ENCODE data around the gene MSX2. TPM values are rescaled to one million over a fixed set of nuclear protein-coding genes. Genes with fewer than 3 reads are reported as not detected.

The MSX2 gene
- total RNA-seq, 4 donors from 2014 or later, result 5.4 to 7.9 (median 6.3) TPM

DNA sequence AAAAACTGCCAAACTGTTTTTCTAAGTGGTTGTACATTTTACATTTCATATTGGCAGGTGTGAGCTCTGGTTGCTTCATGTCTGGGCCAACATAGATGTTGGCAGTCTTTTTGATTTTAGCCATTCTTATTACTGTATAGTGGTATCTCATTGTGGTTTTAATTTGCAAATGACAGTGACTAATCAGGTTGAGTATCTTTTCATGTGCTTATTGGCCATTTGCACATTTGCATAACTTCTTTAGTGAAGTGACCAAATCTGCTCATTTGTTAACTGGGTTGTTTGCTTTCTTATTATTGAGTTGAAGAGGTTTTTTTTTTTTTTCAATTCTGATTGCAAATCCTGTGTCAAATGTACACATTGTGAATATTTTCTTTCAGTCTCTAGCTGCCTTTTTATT lies 36.9 kb upstream of the MSX2 start:
- no peak for TF ChIP-seq POLR2A (IDR thresholded peaks at IDR 0.05)
- TF ChIP-seq, protein P1, sequence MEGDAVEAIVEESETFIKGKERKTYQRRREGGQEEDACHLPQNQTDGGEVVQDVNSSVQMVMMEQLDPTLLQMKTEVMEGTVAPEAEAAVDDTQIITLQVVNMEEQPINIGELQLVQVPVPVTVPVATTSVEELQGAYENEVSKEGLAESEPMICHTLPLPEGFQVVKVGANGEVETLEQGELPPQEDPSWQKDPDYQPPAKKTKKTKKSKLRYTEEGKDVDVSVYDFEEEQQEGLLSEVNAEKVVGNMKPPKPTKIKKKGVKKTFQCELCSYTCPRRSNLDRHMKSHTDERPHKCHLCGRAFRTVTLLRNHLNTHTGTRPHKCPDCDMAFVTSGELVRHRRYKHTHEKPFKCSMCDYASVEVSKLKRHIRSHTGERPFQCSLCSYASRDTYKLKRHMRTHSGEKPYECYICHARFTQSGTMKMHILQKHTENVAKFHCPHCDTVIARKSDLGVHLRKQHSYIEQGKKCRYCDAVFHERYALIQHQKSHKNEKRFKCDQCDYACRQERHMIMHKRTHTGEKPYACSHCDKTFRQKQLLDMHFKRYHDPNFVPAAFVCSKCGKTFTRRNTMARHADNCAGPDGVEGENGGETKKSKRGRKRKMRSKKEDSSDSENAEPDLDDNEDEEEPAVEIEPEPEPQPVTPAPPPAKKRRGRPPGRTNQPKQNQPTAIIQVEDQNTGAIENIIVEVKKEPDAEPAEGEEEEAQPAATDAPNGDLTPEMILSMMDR (IDR thresholded peaks at IDR 0.05), result no peak
- no peak for DNase-seq (ENCODE audit: low spot score in 2 of 2)
- no peak overlapping the region for H3K4me3 ChIP-seq (ENCODE audit: low read depth, poor library complexity, severe bottlenecking)
- intact Hi-C loops (cut with DNase I; ENCODE audit: low total_unique reads), result no loop called here

GRCh38 chr5:174688441-174689354 lies 35.7 kb upstream of the MSX2 start:
- WGBS, 2 donors, result 11 to 14% methylated on average over 30 of the region's 30 CpGs
- TF ChIP-seq, protein P1 (IDR thresholded peaks at IDR 0.05), result no peak
- no peak for TF ChIP-seq POLR2A (IDR thresholded peaks at IDR 0.05)
- H3K4me3 ChIP-seq (ENCODE audit: low read depth, poor library complexity, severe bottlenecking), result no peak overlapping the region
- peak in 1 of 2 donors; percentile 63 for DNase-seq (ENCODE audit: low spot score in 2 of 2)
- intact Hi-C loops (cut with DNase I; ENCODE audit: low total_unique reads), result no loop called here

- TF ChIP-seq, protein P1 (IDR thresholded peaks at IDR 0.05), result no peak
- no peak for TF ChIP-seq POLR2A (IDR thresholded peaks at IDR 0.05)
- WGBS, 2 donors, result 49 to 57% methylated on average over 8 of the region's 8 CpGs
- no peak for DNase-seq (ENCODE audit: low spot score in 2 of 2)
- no peak overlapping the region for H3K4me3 ChIP-seq (ENCODE audit: low read depth, poor library complexity, severe bottlenecking)
- intact Hi-C loops (cut with DNase I; ENCODE audit: low total_unique reads), result no loop called here
Observed at GRCh38 chr5:174690271-174690670, 34.1 kb upstream of the MSX2 start.

DNA sequence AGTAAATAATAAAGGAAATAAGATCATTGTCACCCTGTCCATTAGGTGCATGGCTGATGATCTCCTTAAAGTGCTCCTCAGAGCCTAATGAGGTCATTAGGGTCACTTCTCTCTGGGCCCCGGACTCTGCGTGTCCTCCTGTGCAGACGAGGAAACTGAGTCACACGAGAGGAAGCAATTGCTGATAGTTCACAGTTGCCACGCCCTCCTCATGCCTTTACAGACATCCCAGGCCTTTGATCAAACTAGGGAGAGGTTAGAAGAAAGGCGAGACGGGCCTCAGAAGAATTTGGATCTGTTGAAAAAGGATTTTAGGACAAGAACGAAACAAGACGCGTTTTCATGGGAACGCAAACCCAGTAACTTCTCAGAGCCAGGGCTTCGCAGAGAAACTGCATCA lies 32.0 kb upstream of the MSX2 start:
- 37 to 40% methylated on average over 12 of the region's 12 CpGs for WGBS, 2 donors

GRCh38 chr5:174692982-174693422 lies 31.4 kb upstream of the MSX2 start:
- TF ChIP-seq, protein P1 (IDR thresholded peaks at IDR 0.05), result no peak
- no peak for TF ChIP-seq POLR2A (IDR thresholded peaks at IDR 0.05)
- intact Hi-C loops (cut with DNase I; ENCODE audit: low total_unique reads), result no loop called here
- no peak for DNase-seq (ENCODE audit: low spot score in 2 of 2)
- no peak overlapping the region for H3K4me3 ChIP-seq (ENCODE audit: low read depth, poor library complexity, severe bottlenecking)
- 21 to 41% methylated on average over 16 of the region's 16 CpGs for WGBS, 2 donors

More for the DNA sequence above, 32.0 kb upstream of the MSX2 start:
- no peak for TF ChIP-seq POLR2A (IDR thresholded peaks at IDR 0.05)
- H3K4me3 ChIP-seq (ENCODE audit: low read depth, poor library complexity, severe bottlenecking), result no peak overlapping the region
- DNase-seq (ENCODE audit: low spot score in 2 of 2), result no peak
- intact Hi-C loops (cut with DNase I; ENCODE audit: low total_unique reads), result no loop called here

GRCh38 chr5:174693697-174694385 lies 30.5 kb upstream of the MSX2 start:
- no peak overlapping the region for H3K4me3 ChIP-seq (ENCODE audit: low read depth, poor library complexity, severe bottlenecking)
- intact Hi-C loops (cut with DNase I; ENCODE audit: low total_unique reads), result no loop called here
- TF ChIP-seq POLR2A (IDR thresholded peaks at IDR 0.05), result no peak
- TF ChIP-seq, protein P1 (IDR thresholded peaks at IDR 0.05), result no peak
- 39 to 51% methylated on average over 11 of the region's 11 CpGs for WGBS, 2 donors
- DNase-seq (ENCODE audit: low spot score in 2 of 2), result no peak

All from lower leg skin (tissue), 4 donors.